Activated T-helper 1 cell treated with anti-CD3 and anti-CD28 coated beads, Interleukin-12 subunit alpha, Interleukin-12 subunit beta, Interleukin-2, Interleukin-4 antibody, amounts not matched to agents 30 ng/mL and 10 ng/mL and 1 ng/mL, durations not matched to agents 14 hours and 24 hours and 36 hours (primary cell): ENCODE measurements around the gene KRT83. TPM values are rescaled to one million over a fixed set of nuclear protein-coding genes. Genes with fewer than 3 reads are reported as not detected.

Experiments
- total RNA-seq: library from RNA; stranded (reverse); gene quantifications from 2 replicates; pipeline ENCODE4 v1.2.3, GENCODE V29; 2022

KRT83 gene
- total RNA-seq, 1 donor from 2014 or later = not detected

Other genes starting within 250 kb of the KRT83 start
- 0.44 TPM in 1 of 2 replicates, not detected in the other for gene SMIM41, start 241.7 kb downstream of the KRT83 start, total RNA-seq
- gene KRT80, start 129.4 kb downstream of the KRT83 start, total RNA-seq = not detected in 2 replicates
- 15.5 and 21.2 TPM in 2 replicates for gene KRT7, start 88.2 kb downstream of the KRT83 start, total RNA-seq
- 0.73 and 0.93 TPM in 2 replicates for gene KRT86, start 46.8 kb downstream of the KRT83 start, total RNA-seq
- not detected in 2 replicates for gene KRT81, start 29.9 kb downstream of the KRT83 start, total RNA-seq
- gene KRT85, start 46.1 kb upstream of the KRT83 start, total RNA-seq = not detected in 2 replicates
- gene KRT84, start 64.3 kb upstream of the KRT83 start, total RNA-seq = not detected in 2 replicates
- gene KRT82, start 84.9 kb upstream of the KRT83 start, total RNA-seq = not detected in 2 replicates
- not detected in 2 replicates for gene KRT75, start 113.0 kb upstream of the KRT83 start, total RNA-seq
- gene KRT6B, start 130.7 kb upstream of the KRT83 start, total RNA-seq = not detected in 2 replicates
- not detected in 2 replicates for gene KRT6C, start 152.4 kb upstream of the KRT83 start, total RNA-seq
- gene KRT6A, start 171.9 kb upstream of the KRT83 start, total RNA-seq = not detected in 2 replicates
- not detected in 2 replicates for gene KRT5, start 199.0 kb upstream of the KRT83 start, total RNA-seq
- gene KRT71, start 231.7 kb upstream of the KRT83 start, total RNA-seq = not detected in 2 replicates